8988T (cell line): ENCODE results near the gene ZNF644.
"Not testable (repeated sequence)": the region's sequence is repeated elsewhere in the genome, so short reads cannot be mapped to it uniquely, and the experiment has no call there.

Experiments
- DNase-seq: peaks from one replicate; pipeline ENCODE4 v3.0.0; 2011

Gene ZNF644

GRCh38 chr1:90925928-90926869, 95.6 kb downstream of the ZNF644 start:
- no peak for DNase-seq

GRCh38 chr1:90924982-90925381, 96.9 kb downstream of the ZNF644 start:
- no peak for DNase-seq

- DNase-seq, result no peak
These were observed 98.8 kb downstream of the ZNF644 start for GRCh38 chr1:90922996-90923395.

- no peak for DNase-seq
These were observed 99.6 kb downstream of the ZNF644 start for GRCh38 chr1:90922202-90922601.

GRCh38 chr1:90919900-90920299, 101.9 kb downstream of the ZNF644 start:
- DNase-seq, result no peak

DNA sequence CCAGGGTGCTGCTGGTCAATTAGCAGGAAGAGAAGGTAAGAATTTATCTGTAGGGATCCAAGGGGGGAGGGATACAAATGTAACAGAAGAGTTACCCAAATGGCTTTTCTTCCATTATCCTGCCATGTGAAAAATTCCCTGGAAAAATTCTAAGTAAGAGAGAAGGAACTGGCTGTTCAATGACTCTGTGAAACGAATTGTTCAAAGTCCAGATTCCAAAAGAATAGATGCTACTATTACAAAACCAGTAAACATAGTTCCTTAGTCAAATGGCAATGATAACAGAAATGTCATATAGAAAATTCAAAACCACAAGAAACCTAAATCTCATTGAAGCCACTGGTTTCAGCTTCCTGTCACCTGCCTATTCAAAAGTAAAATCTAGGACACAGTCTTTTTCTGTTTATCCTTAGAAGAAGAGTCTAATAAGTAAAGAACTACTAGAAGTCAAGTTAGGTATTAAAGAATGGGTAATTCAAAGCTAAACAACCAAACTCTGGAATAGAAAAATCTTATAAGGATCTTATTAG, 102.6 kb downstream of the ZNF644 start:
- DNase-seq, result no peak

DNA sequence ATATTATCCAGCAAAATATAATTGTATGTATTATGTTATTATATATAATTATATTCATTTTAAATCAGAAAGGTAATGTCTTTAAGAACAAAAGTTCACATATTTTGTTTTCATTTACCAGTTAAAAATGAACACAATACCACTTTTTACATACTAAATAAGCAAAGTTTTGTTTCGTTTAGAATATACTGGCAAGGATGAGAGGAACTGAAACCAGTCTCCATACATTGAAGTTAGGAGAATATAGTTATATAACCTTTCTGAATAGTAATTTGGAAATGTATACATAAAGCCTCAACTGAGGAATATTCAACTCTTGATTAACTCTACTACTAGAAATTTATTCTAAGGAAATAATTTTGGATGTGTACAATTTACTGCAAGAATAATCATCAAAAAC, 110.5 kb downstream of the ZNF644 start:
- no peak for DNase-seq

DNA sequence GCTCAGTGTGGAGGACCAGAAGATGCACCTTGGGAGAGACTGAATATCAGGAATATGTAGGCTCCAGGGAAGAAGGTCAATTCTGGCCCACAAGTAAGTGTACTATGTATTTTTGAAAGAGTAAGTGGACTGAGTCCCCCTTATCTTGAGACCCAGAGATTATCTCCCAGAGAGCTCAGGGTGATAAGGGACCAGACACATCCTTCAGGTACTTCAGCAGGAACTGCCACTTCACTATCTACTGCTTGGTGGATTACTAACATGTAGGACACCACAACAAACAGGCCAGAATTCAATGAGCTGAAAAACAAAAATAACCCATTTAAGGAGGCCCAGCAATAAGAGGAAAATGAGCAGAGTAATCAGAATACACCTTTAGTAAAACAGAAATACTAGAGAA, 119.2 kb downstream of the ZNF644 start:
- no peak for DNase-seq

- no peak for DNase-seq
These were observed 122.6 kb downstream of the ZNF644 start for GRCh38 chr1:90899263-90899662.

GRCh38 chr1:90893679-90894078, 128.2 kb downstream of the ZNF644 start:
- DNase-seq, result not testable (repeated sequence)

DNA sequence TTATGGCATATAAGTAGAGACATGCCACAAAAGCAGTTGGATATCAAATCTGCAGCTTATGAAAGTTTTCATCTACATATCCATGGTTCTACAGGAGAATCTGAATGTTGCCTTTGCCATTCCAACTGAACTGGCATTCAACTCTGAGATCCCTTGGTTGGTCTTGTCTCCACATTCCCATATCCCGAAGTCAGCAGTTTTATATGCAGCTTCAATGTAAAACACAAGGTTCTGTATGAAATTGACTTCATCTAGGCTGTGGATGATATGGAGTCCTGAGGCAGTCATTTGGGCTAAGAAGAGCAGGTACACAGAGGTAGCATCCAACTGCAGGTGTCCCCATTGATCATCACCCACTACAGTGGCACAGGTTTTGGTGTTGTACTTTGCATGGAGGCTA, 129.0 kb downstream of the ZNF644 start:
- DNase-seq, result not testable (repeated sequence)

- DNase-seq, result not testable (repeated sequence)
These were observed 129.6 kb downstream of the ZNF644 start for GRCh38 chr1:90892196-90892595.

DNA sequence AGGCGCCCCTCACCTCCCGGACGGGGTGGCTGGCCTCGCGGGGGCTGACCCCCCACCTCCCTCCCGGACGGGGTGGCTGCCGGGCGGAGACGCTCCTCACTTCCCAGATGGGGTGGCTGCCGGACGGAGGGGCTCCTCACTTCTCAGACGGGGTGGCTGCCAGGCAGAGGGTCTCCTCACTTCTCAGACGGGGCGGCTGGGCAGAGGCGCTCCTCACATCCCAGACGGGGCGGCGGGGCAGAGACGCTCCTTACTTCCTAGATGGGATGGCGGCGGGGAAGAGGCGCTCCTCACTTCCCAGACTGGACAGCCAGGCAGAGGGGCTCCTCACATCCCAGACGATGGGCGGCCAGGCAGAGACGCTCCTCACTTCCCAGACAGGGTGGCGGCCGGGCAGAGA, 130.1 kb downstream of the ZNF644 start:
- DNase-seq, result not testable (repeated sequence)

GRCh38 chr1:90882221-90882620, 139.6 kb downstream of the ZNF644 start:
- DNase-seq, result no peak

DNA sequence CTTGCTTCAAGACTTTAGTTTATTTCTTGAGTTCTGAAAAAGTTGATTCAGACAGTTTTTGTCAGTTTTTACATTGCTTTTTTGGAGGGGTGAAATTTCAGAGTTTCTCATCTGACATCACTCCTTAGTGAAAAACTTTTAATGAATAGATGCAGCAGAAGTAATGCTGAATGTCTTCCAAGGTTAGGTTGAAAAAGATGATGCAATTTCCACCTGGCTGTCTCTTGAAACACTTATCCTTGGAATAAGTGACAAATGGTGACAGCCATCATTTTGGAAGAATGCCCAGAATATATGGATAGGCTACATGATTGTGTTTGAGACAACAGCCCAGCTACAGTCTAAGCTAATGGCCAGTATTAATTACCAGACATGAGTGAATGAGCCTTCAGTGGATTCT, 140.8 kb downstream of the ZNF644 start:
- DNase-seq, result no peak

GRCh38 chr1:90879281-90879680, 142.6 kb downstream of the ZNF644 start:
- no peak for DNase-seq

- no peak for DNase-seq
These were observed 145.7 kb downstream of the ZNF644 start for GRCh38 chr1:90876101-90876500.
